Measurements from ENCODE around the gene JAK3. TPM values are rescaled to one million over a fixed set of nuclear protein-coding genes. Genes with fewer than 3 reads are reported as not detected.

Gene JAK3
- total RNA-seq, 1 experiment from 2014 or later, result 4.4 TPM

DNA sequence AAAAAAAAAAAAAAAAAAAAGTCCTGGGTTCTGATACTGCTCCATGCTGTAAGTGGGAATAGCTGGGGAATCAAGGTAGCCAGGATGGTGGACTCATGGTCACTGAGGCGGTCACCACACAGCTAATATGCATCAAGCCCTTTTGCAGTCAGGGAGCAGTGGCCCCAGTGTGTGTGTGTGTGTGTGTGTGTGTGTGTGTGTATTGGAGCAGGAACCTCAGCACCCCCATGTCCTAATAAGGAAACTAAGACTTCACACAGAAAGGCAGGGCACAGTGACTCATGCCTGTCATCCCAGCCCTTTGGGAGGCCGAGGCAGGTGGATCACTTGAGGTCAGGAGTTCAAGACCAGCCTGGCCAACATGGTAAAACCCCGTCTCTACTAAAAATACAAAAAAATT lies 40.8 kb downstream of the JAK3 start:
- Mint-ChIP-seq H3K4me1 (no peaks in the 10 kb centered on the region), H3K4me3 (no peak overlapping the region), H3K27me3 (ENCODE audit: low read depth) (no peaks in the 10 kb centered on the region; the same call in 1 of the 2 replicates), H3K9me3 (no peaks in the 10 kb centered on the region), H3K36me3 (no peaks in the 10 kb centered on the region), H3K27ac (no peak overlapping the region)
- ChIA-PET CTCF (no interaction called here), POLR2A (no interaction called here)
- DNase-seq (ENCODE audit: low spot score) (no peak), ATAC-seq (no peak)
- no peak for TF ChIP-seq SP1 (CRISPR knock-in tag; conservative IDR thresholded peaks at IDR 0.05)
- TF ChIP-seq ZNF138 (CRISPR knock-in tag; conservative IDR thresholded peaks at IDR 0.05), result no peak
- no peak for TF ChIP-seq MAX (CRISPR knock-in tag; IDR thresholded peaks at IDR 0.05)
- no peak for TF ChIP-seq ZNF416 (CRISPR knock-in tag; IDR thresholded peaks at IDR 0.05)

DNA sequence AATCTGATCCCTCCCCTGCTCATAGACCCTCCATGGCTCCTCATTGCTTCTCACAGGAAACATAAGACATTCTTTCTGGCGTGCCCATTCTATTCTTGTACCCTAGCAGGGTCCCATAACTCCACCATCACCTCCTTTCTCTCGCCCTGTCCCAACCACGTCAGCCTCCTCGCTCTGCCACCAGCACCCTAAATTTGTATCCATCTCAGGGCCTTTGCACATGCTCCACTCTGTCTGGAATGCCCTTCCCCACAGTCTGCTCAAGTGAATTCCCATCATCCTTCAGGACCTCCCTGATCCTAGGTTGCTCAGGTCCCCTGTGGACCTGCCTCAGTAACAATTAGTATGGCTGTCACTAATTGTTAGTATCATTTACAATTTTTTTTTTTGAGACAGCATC lies 42.4 kb downstream of the JAK3 start:
- no peaks in the 10 kb centered on the region for H3K36me3 Mint-ChIP-seq
- ChIA-PET CTCF (interaction anchor here (0.8 to 1.8 kb wide), 3 partner anchors 39 to 309 kb away, joined by 3 to 9 read pairs (median 3); no protein-coding TSS in a partner anchor), POLR2A (no interaction called here)
- DNase-seq (ENCODE audit: low spot score) (no peak), ATAC-seq (no peak)
- no peak overlapping the region for H3K27ac Mint-ChIP-seq
- H3K27me3 Mint-ChIP-seq (ENCODE audit: low read depth), result no peaks in the 10 kb centered on the region; the same call in 1 of the 2 replicates
- no peaks in the 10 kb centered on the region for H3K9me3 Mint-ChIP-seq
- TF ChIP-seq JAZF1 (CRISPR knock-in tag; IDR thresholded peaks at IDR 0.05) (no peak), ZNF317 (CRISPR knock-in tag; IDR thresholded peaks at IDR 0.05; ENCODE audit: borderline replicate concordance, low read depth) (no peak), RELA (CRISPR knock-in tag; IDR thresholded peaks at IDR 0.05; ENCODE audit: borderline replicate concordance) (no peak)
- H3K4me1 Mint-ChIP-seq, result no peaks in the 10 kb centered on the region
- H3K4me3 Mint-ChIP-seq, result no peak overlapping the region

- ATAC-seq, result no peak
- Mint-ChIP-seq H3K27ac (no peak overlapping the region), H3K27me3 (ENCODE audit: low read depth) (no peaks in the 10 kb centered on the region; the same call in 1 of the 2 replicates), H3K4me3 (no peak overlapping the region), H3K9me3 (no peaks in the 10 kb centered on the region), H3K4me1 (no peaks in the 10 kb centered on the region), H3K36me3 (no peaks in the 10 kb centered on the region)
- ChIA-PET POLR2A (no interaction called here), CTCF (interaction anchor here (1.0 to 1.5 kb wide), 7 partner anchors 9 to 56 kb away, joined by 3 to 6 read pairs (median 4); partner anchors contain the start of genes B3GNT3 and RPL18A)
- TF ChIP-seq CREM (CRISPR knock-in tag; IDR thresholded peaks at IDR 0.05), result no peak
- no peak for TF ChIP-seq JAZF1 (CRISPR knock-in tag; IDR thresholded peaks at IDR 0.05)
- no peak for TF ChIP-seq ZNF512 (CRISPR knock-in tag; IDR thresholded peaks at IDR 0.05; ENCODE audit: borderline replicate concordance)
- TF ChIP-seq ZNF281 (CRISPR knock-in tag; IDR thresholded peaks at IDR 0.05), result no peak
- TF ChIP-seq FOXP4 (CRISPR knock-in tag; IDR thresholded peaks at IDR 0.05), result no peak
- TF ChIP-seq ZBTB21 (CRISPR knock-in tag; IDR thresholded peaks at IDR 0.05; ENCODE audit: borderline replicate concordance), result no peak
- no peak for TF ChIP-seq AFF4 (CRISPR knock-in tag; IDR thresholded peaks at IDR 0.05; ENCODE audit: borderline replicate concordance)
- TF ChIP-seq NFE2L1 (CRISPR knock-in tag; IDR thresholded peaks at IDR 0.05), result no peak
- TF ChIP-seq ZNF263 (CRISPR knock-in tag; IDR thresholded peaks at IDR 0.05; ENCODE audit: low read depth), result no peak
- TF ChIP-seq OVOL2 (CRISPR knock-in tag; IDR thresholded peaks at IDR 0.05; ENCODE audit: borderline replicate concordance), result no peak
- no peak for DNase-seq (ENCODE audit: low spot score)
These were observed 44.4 kb downstream of the JAK3 start for GRCh38 chr19:17803264-17803896.

All from WTC11 (cell line).